OCI-LY7 (cell line): ENCODE measurements around the gene TTC16.

Source experiments
- EZH2phosphoT487 ChIP-seq: fragments of 200-600 bp; sonication (generic); IDR thresholded peaks from 2 replicates; pipeline ENCODE4 v1.6.1; 2018; ENCODE audit warnings: low read depth, borderline replicate concordance, mild to moderate bottlenecking, mixed run types, antibody characterized with exemption, low read length, moderate library complexity, mixed read lengths
- TF ChIP-seq, protein P1 (sequence below): fragments of 200-600 bp; sonication (generic); conservative IDR thresholded peaks from 2 replicates; pipeline ENCODE4 v1.5.1; 2014; ENCODE audit warnings: mild to moderate bottlenecking, antibody characterized with exemption, low read length, moderate library complexity, mixed read lengths

DNA sequence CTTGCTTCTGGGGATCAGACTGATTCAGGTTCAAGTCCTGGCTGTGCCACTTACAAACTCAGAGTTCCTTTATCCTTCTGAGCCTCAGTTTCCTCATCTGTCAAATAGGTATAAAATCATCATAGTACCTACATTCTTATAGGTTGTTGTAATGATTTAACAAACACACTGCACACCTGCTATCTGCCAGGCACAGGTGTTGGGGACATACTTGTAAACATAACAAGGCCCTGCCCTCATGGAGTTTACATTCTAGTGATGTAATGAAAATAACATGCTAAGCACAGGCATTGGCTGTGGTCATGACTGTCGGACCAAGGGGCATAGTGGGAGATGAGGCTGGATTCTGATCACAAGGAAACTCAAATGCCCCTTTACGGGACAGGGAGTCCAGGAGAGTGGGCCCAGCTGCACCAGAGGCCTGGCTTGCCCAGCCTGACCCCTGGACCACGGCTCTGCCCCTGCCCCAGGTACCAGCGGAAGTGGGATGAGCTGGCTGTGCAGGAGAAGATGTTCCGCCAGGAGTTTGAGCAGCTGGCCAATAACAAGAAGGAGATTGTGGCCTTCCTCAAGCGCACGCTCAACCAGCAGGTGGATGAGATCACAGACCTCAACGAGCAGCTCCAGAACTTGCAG is 6.8 kb upstream of the TTC16 start:
- TF ChIP-seq, protein P1, sequence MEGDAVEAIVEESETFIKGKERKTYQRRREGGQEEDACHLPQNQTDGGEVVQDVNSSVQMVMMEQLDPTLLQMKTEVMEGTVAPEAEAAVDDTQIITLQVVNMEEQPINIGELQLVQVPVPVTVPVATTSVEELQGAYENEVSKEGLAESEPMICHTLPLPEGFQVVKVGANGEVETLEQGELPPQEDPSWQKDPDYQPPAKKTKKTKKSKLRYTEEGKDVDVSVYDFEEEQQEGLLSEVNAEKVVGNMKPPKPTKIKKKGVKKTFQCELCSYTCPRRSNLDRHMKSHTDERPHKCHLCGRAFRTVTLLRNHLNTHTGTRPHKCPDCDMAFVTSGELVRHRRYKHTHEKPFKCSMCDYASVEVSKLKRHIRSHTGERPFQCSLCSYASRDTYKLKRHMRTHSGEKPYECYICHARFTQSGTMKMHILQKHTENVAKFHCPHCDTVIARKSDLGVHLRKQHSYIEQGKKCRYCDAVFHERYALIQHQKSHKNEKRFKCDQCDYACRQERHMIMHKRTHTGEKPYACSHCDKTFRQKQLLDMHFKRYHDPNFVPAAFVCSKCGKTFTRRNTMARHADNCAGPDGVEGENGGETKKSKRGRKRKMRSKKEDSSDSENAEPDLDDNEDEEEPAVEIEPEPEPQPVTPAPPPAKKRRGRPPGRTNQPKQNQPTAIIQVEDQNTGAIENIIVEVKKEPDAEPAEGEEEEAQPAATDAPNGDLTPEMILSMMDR, result no peak
- no peak for TF ChIP-seq EZH2phosphoT487
